Activated T-cell treated with anti-CD3 and anti-CD28 coated beads, Interleukin-2, amount 50 U/mL, for 72 hours (primary cell): Measurements from ENCODE around the gene AZU1. TPM values are rescaled to one million over a fixed set of nuclear protein-coding genes. Genes with fewer than 3 reads are reported as not detected.
A peak's percentile ranks its signal among the peaks of the same experiment; 100 is the strongest.
"Not testable (repeated sequence)": the region's sequence is repeated elsewhere in the genome, so short reads cannot be mapped to it uniquely, and the experiment has no call there.

Experiments used
- ATAC-seq, 2 donors: fragments of 150-1000 bp; cut with Tn5 transposase; replicated peaks in 1 of 2; 2 replicates each; pipeline ENCODE4 v1.10.0; 2021; ENCODE audit warnings: moderate library complexity in 2 of 2, mild to moderate bottlenecking in 1 of 2
- DNase-seq, 2 donors: peaks; one replicate each; pipeline ENCODE4 v3.0.0; 2021 to 2022; ENCODE audit warnings: mixed read lengths in 1 of 2
- H3K27ac Mint-ChIP-seq: one replicate; pipeline ENCODE4 v1.8.0; 2022; ENCODE audit warnings: mild to moderate bottlenecking, moderate library complexity, mixed read lengths
- H3K27me3 Mint-ChIP-seq: one replicate; pipeline ENCODE4 v1.8.0; 2022; ENCODE audit warnings: low read depth, mixed read lengths
- H3K36me3 Mint-ChIP-seq, 2 donors: one replicate each; pipeline ENCODE4 v1.8.0; 2022; ENCODE audit warnings: mixed read lengths in 2 of 2, mild to moderate bottlenecking in 1 of 2; ENCODE audit not compliant: insufficient read depth in 2 of 2
- H3K4me1 Mint-ChIP-seq: one replicate; pipeline ENCODE4 v1.8.0; 2022; ENCODE audit warnings: low read depth, mixed read lengths
- H3K4me3 Mint-ChIP-seq, 2 donors: one replicate each; pipeline ENCODE4 v1.8.0; 2022; ENCODE audit warnings: mild to moderate bottlenecking in 2 of 2, mixed read lengths in 2 of 2, moderate library complexity in 2 of 2
- H3K9me3 Mint-ChIP-seq, 2 donors: one replicate each; pipeline ENCODE4 v1.8.0; 2022; ENCODE audit warnings: mixed read lengths in 2 of 2
- total RNA-seq, 2 donors: library from RNA; stranded (reverse); gene quantifications; one replicate each; pipeline ENCODE4 v1.2.3, GENCODE V29; 2022

The AZU1 gene
- total RNA-seq, 2 donors from 2014 or later = not detected

GRCh38 chr19:840519-841206 is 13.0 kb downstream of the AZU1 start, which contains the start of gene PRTN3:
Gene PRTN3, plus strand, starts transcription at chr19:840999. Its CDS starts 10 bp downstream, at chr19:841009.
- peaks cover 48% of the 10 kb centered on the region for H3K27me3 Mint-ChIP-seq
- no peak for ATAC-seq
- H3K4me3 Mint-ChIP-seq = no peak within 1 kb of the TSS
- no peak within 1 kb of the TSS for H3K27ac Mint-ChIP-seq
- peaks cover 5% of the 10 kb centered on the region for H3K4me1 Mint-ChIP-seq
- no peak for DNase-seq
- peaks cover 0 to 4% of the 10 kb centered on the region in 2 donors for H3K36me3 Mint-ChIP-seq
- no peaks in the 10 kb centered on the region for H3K9me3 Mint-ChIP-seq

GRCh38 chr19:842802-843179 is 15.2 kb downstream of the AZU1 start:
- ATAC-seq, H3K27ac Mint-ChIP-seq, H3K36me3 Mint-ChIP-seq, H3K4me1 Mint-ChIP-seq, DNase-seq, H3K9me3 Mint-ChIP-seq: not testable (repeated sequence)
- peaks cover 46% of the 10 kb centered on the region for H3K27me3 Mint-ChIP-seq
- H3K4me3 Mint-ChIP-seq = peak overlapping the region in 1 of 2 donors; percentile 8

GRCh38 chr19:843180-843835 is 15.7 kb downstream of the AZU1 start:
- ATAC-seq = peak in 1 of 2 donors; percentile 18
- Mint-ChIP-seq H3K27ac (no peak overlapping the region), H3K4me1 (peaks cover 5% of the 10 kb centered on the region), H3K27me3 (peaks cover 47% of the 10 kb centered on the region), H3K36me3 (peaks cover 0 to 4% of the 10 kb centered on the region in 2 donors), H3K9me3 (no peaks in the 10 kb centered on the region), H3K4me3 (peak overlapping the region in 1 of 2 donors; percentile 8)
- no peak for DNase-seq

GRCh38 chr19:843836-844545 is 16.4 kb downstream of the AZU1 start:
- peaks cover 5% of the 10 kb centered on the region for H3K4me1 Mint-ChIP-seq
- H3K27ac Mint-ChIP-seq = no peak overlapping the region
- DNase-seq (no peak), ATAC-seq (no peak)
- H3K36me3 Mint-ChIP-seq = peaks cover 0 to 4% of the 10 kb centered on the region in 2 donors
- H3K4me3 Mint-ChIP-seq = peak overlapping the region in 1 of 2 donors; percentile 63
- no peaks in the 10 kb centered on the region for H3K9me3 Mint-ChIP-seq
- peaks cover 47% of the 10 kb centered on the region for H3K27me3 Mint-ChIP-seq

GRCh38 chr19:844546-844971 is 16.9 kb downstream of the AZU1 start:
- Mint-ChIP-seq H3K4me1 (peaks cover 5% of the 10 kb centered on the region), H3K9me3 (no peaks in the 10 kb centered on the region), H3K27ac (no peak overlapping the region), H3K27me3 (peaks cover 47% of the 10 kb centered on the region), H3K4me3 (peak overlapping the region in 1 of 2 donors; percentile 63), H3K36me3 (peaks cover 0 to 4% of the 10 kb centered on the region in 2 donors)
- ATAC-seq = no peak
- no peak for DNase-seq

GRCh38 chr19:845707-846521 is 18.3 kb downstream of the AZU1 start:
- Mint-ChIP-seq H3K4me1 (peaks cover 5% of the 10 kb centered on the region), H3K27ac (no peak overlapping the region), H3K9me3 (no peaks in the 10 kb centered on the region), H3K4me3 (no peak overlapping the region), H3K27me3 (peaks cover 47% of the 10 kb centered on the region), H3K36me3 (peaks cover 0 to 4% of the 10 kb centered on the region in 2 donors)
- ATAC-seq (no peak), DNase-seq (no peak)

DNA sequence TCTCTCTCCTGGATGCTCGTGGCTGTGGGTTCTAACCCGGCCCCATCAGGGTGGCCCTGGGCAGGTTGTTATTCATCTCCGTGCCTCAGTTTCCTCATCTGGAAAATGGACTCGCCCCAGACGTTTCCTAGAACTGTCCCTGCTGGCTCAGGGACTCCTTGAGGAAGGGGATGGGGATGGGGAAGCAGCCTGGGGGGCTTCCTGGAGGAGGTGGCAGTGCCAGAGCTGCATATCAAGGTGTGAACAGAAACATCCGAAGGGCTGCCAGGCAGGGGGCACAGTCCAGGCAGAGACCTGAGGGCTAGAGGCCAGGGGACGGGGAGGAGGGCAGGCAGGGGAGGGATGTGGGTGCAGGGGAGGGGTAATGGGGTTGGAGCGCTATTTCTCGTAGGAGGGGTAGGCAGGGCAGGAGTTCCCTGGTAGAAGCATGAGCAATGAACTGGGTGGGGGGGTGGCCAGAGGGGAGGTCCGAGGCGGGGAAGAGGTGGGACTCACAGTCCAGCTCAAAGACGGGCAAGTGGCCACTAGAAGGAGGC is 20.8 kb downstream of the AZU1 start:
- no peak overlapping the region for H3K4me3 Mint-ChIP-seq
- DNase-seq (no peak), ATAC-seq (no peak)
- peaks cover 5% of the 10 kb centered on the region for H3K4me1 Mint-ChIP-seq
- H3K36me3 Mint-ChIP-seq = peaks cover 0 to 2% of the 10 kb centered on the region in 2 donors
- H3K27me3 Mint-ChIP-seq = peaks cover 31% of the 10 kb centered on the region
- H3K27ac Mint-ChIP-seq = no peak overlapping the region
- H3K9me3 Mint-ChIP-seq = no peaks in the 10 kb centered on the region

- H3K9me3 Mint-ChIP-seq, DNase-seq, H3K4me1 Mint-ChIP-seq, H3K36me3 Mint-ChIP-seq, ATAC-seq, H3K27ac Mint-ChIP-seq, H3K4me3 Mint-ChIP-seq: not testable (repeated sequence)
- peaks cover 31% of the 10 kb centered on the region for H3K27me3 Mint-ChIP-seq
Observed at GRCh38 chr19:849195-849594, 21.6 kb downstream of the AZU1 start.

GRCh38 chr19:850221-850978 is 22.8 kb downstream of the AZU1 start:
- no peak overlapping the region for H3K4me3 Mint-ChIP-seq
- H3K4me1 Mint-ChIP-seq = no peaks in the 10 kb centered on the region
- H3K36me3 Mint-ChIP-seq = no peaks in the 10 kb centered on the region
- no peaks in the 10 kb centered on the region for H3K9me3 Mint-ChIP-seq
- H3K27me3 Mint-ChIP-seq = peaks cover 19% of the 10 kb centered on the region
- DNase-seq (no peak), ATAC-seq (no peak)
- no peak overlapping the region for H3K27ac Mint-ChIP-seq

DNA sequence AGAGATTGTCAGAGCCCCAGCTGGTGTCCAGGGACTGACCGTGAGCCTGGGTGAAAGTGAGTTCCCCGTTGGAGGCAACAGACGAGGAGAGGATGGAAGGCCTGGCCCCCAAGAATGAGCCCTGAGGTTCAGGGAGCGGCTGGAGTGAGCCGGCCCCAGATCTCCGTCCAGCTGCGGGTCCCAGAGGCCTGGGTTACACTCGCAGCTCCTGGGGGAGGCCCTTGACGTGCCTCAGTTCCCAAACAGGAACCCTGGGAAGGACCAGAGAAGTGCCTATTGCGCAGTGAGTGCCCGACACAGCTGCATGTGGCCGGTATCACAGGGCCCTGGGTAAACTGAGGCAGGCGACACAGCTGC is 23.3 kb downstream of the AZU1 start:
- no peaks in the 10 kb centered on the region for H3K4me1 Mint-ChIP-seq
- no peaks in the 10 kb centered on the region for H3K9me3 Mint-ChIP-seq
- no peaks in the 10 kb centered on the region for H3K36me3 Mint-ChIP-seq
- H3K27me3 Mint-ChIP-seq = peaks cover 14% of the 10 kb centered on the region
- ATAC-seq (no peak), DNase-seq (no peak)
- no peak overlapping the region for H3K4me3 Mint-ChIP-seq
- H3K27ac Mint-ChIP-seq = no peak overlapping the region

DNA sequence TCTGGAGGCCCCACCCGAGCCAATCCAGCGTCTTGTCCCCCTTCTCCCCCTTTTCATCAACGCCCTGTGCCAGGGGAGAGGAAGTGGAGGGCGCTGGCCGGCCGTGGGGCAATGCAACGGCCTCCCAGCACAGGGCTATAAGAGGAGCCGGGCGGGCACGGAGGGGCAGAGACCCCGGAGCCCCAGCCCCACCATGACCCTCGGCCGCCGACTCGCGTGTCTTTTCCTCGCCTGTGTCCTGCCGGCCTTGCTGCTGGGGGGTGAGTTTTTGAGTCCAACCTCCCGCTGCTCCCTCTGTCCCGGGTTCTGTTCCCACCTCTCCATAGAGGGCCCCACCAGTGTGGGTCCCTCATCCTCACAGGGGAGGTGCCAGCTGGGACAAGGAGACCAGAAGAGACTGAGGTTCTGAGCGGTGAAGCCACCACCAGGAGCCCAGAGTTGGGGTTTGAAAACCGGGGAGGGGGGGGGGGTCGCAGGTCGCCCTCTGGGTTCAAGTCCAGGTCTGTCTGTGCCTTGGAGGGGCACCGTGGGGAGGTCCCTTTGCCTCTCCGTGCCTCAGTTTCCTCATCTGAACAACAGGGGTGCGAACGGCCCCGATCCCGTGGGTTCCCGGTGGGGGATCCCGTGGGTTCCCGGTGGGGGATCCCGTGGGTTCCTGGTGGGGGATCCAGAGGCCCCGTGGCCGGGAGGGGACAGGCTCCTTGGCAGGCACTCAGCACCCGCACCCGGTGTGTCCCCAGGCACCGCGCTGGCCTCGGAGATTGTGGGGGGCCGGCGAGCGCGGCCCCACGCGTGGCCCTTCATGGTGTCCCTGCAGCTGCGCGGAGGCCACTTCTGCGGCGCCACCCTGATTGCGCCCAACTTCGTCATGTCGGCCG is 24.7 kb downstream of the AZU1 start, which contains the start of gene ELANE:
Gene ELANE, plus strand, starts transcription at position 168 of the 878 bp plus-strand sequence. Its CDS starts 26 bp downstream, at position 194.
- H3K36me3 Mint-ChIP-seq = no peaks in the 10 kb centered on the region
- ATAC-seq (no peak), DNase-seq (no peak)
- no peak within 1 kb of the TSS for H3K27ac Mint-ChIP-seq
- no peak within 1 kb of the TSS for H3K4me3 Mint-ChIP-seq
- no peaks in the 10 kb centered on the region for H3K4me1 Mint-ChIP-seq
- H3K27me3 Mint-ChIP-seq = peaks cover 5% of the 10 kb centered on the region
- H3K9me3 Mint-ChIP-seq = no peaks in the 10 kb centered on the region
